Lower leg skin (tissue), 3 donors: Measurements from ENCODE around the gene RPL22.

Experiments
- POLR2A ChIP-seq, 2 donors: fragments of 450-650 bp; IDR thresholded peaks; one replicate each; pipeline ENCODE4 v1.6.1; 2016 to 2017; ENCODE audit warnings: antibody characterized with exemption in 2 of 2, mild to moderate bottlenecking in 1 of 2, moderate library complexity in 1 of 2
- TF ChIP-seq, protein P1 (sequence below), 3 donors: fragments of 450-650 bp; IDR thresholded peaks; one replicate each; pipeline ENCODE4 v1.5.1; 2016; ENCODE audit warnings: antibody characterized with exemption in 3 of 3, mild to moderate bottlenecking in 3 of 3, moderate library complexity in 2 of 3

DNA sequence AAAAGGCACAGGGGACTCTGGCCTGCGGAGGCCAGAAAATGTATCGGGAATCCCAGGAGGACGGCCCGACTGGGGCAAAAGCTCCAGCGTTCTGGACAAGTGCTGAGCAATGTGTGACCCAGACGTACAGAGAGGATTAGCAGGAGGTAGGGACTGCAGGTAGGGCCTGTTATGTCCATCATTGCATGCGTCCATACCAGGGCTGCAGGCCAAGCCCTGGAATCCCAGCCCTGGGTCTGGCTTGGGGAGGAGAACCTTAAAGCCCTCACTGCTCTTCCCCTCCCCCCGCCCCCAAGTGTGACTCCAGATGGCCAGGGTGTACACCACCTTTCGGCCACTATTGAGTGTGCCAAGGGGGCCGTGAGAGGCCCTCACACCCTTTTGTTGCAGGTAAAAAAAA is 8.5 kb upstream of the RPL22 start:
- TF ChIP-seq, protein P1, sequence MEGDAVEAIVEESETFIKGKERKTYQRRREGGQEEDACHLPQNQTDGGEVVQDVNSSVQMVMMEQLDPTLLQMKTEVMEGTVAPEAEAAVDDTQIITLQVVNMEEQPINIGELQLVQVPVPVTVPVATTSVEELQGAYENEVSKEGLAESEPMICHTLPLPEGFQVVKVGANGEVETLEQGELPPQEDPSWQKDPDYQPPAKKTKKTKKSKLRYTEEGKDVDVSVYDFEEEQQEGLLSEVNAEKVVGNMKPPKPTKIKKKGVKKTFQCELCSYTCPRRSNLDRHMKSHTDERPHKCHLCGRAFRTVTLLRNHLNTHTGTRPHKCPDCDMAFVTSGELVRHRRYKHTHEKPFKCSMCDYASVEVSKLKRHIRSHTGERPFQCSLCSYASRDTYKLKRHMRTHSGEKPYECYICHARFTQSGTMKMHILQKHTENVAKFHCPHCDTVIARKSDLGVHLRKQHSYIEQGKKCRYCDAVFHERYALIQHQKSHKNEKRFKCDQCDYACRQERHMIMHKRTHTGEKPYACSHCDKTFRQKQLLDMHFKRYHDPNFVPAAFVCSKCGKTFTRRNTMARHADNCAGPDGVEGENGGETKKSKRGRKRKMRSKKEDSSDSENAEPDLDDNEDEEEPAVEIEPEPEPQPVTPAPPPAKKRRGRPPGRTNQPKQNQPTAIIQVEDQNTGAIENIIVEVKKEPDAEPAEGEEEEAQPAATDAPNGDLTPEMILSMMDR (IDR thresholded peaks at IDR 0.05): no peak
- no peak for TF ChIP-seq POLR2A (IDR thresholded peaks at IDR 0.05)
